K562 (cell line): ENCODE results near the gene RAB3C. TPM values are rescaled to one million over a fixed set of nuclear protein-coding genes. Genes with fewer than 3 reads are reported as not detected.

ENCODE experiments used
- ATAC-seq: fragments of 200-7000 bp; cut with Tn5 transposase; 3 replicates; pipeline ENCODE4 v1.9.1; 2020; ENCODE audit warnings: moderate library complexity
- BruUV-seq: library from RNA; stranded (reverse); fragments of 400-500 nt; replicated peaks from 2 replicates; lab custom pipeline; 2021; lab: Mats Ljungman, UMichigan
- CTCF ChIA-PET: fragments of 300-600 bp; formaldehyde crosslinking; extraction: SDS; loops from one replicate; lab custom pipeline; 2021; ENCODE audit warnings: low intra/inter-chr PET ratio; lab: Yijun Ruan, JAX
- POLR2A ChIA-PET: fragments of 300-600, 350-650 bp; sonication (Branson Sonifier 250); formaldehyde crosslinking; extraction: SDS; loops from one replicate; lab custom pipeline; 2021; ENCODE audit warnings: antibody characterized with exemption, inconsistent platforms; lab: Yijun Ruan, JAX
- DNase-seq, 4 experiments: peaks; one replicate each; pipeline versions ENCODE4 v3.0.0 to v3.0.0-alpha.2; 2011 to 2018; ENCODE audit warnings: low spot score in 3 of 4, mixed read lengths in 3 of 4; ENCODE audit errors: extremely low read depth in 1 of 4
- FAIRE-seq: peaks from 2 replicates; lab custom pipeline; 2011; peaks lifted over from hg19 to GRCh38; lab: Jason Lieb, UNC
- H2AFZ ChIP-seq: 2 replicates; pipeline ENCODE4 v1.6.0; 2011; ENCODE audit warnings: low read depth, low read length, control low read depth, inconsistent platforms
- H3K27ac ChIP-seq: fragments of 200-600 bp; 3 replicates; pipeline ENCODE4 v1.8.0; 2011; ENCODE audit warnings: low read depth, mild to moderate bottlenecking, control low read depth, inconsistent platforms, low read length, moderate library complexity, mixed read lengths; ENCODE audit errors: extremely low read depth
- H3K27me3 ChIP-seq, 2 experiments: fragments of 300-600 bp in 1 of 2; 2 replicates in 1 of 2; 3 replicates in 1 of 2; pipeline versions ENCODE4 v1.6.0 to v1.8.0; 2011; ENCODE audit warnings: inconsistent platforms in 2 of 2, low read length in 2 of 2, mild to moderate bottlenecking in 1 of 2, mixed read lengths in 1 of 2, moderate library complexity in 1 of 2; ENCODE audit not compliant: control insufficient read depth in 2 of 2, insufficient read depth in 2 of 2
- H3K36me3 ChIP-seq: fragments of 300-600 bp; 3 replicates; pipeline ENCODE4 v1.8.0; 2011; ENCODE audit warnings: mild to moderate bottlenecking, low read length, inconsistent platforms; ENCODE audit not compliant: control insufficient read depth, insufficient read depth
- H3K4me1 ChIP-seq, 2 experiments: fragments of 200-600 bp in 1 of 2; replicated peaks in 1 of 2; 2 replicates in 1 of 2; 3 replicates in 1 of 2; pipeline versions ENCODE4 v1.5.1 to v1.8.0; 2011; ENCODE audit warnings: inconsistent platforms in 2 of 2, low read length in 2 of 2, mild to moderate bottlenecking in 1 of 2, mixed read lengths in 1 of 2, moderate library complexity in 1 of 2; ENCODE audit not compliant: control insufficient read depth in 2 of 2, insufficient read depth in 2 of 2
- H3K4me2 ChIP-seq: 2 replicates; pipeline ENCODE4 v1.6.1; 2011; ENCODE audit warnings: low read length, control low read depth, inconsistent platforms, mixed read lengths; ENCODE audit not compliant: insufficient read depth
- H3K4me3 ChIP-seq: fragments of 200-600 bp; sonication (generic), shearing (Covaris generic); 2 replicates; pipeline ENCODE4 v1.5.1; 2016; ENCODE audit warnings: control low read depth, inconsistent platforms
- H3K79me2 ChIP-seq: fragments of 200-600 bp; 3 replicates; pipeline ENCODE4 v1.8.0; 2011; ENCODE audit warnings: low read length, inconsistent platforms; ENCODE audit not compliant: control insufficient read depth, insufficient read depth
- H3K9ac ChIP-seq, 2 experiments: 2 replicates each; pipeline versions ENCODE4 v1.6.0 to v1.6.1; 2011; ENCODE audit warnings: low read depth in 2 of 2, low read length in 2 of 2, control low read depth in 1 of 2, inconsistent platforms in 1 of 2, mild to moderate bottlenecking in 1 of 2, mixed read lengths in 1 of 2; ENCODE audit not compliant: insufficient read depth in 1 of 2
- H3K9me1 ChIP-seq: one replicate; pipeline ENCODE4 v1.6.0; 2011; ENCODE audit warnings: inconsistent platforms, mild to moderate bottlenecking, low read length, moderate library complexity; ENCODE audit not compliant: control insufficient read depth, insufficient read depth
- H3K9me3 ChIP-seq: replicated peaks from 2 replicates; pipeline ENCODE4 v1.5.1; 2011; ENCODE audit warnings: low read depth, low read length, inconsistent platforms; ENCODE audit not compliant: control insufficient read depth, insufficient read depth
- H4K20me1 ChIP-seq: replicated peaks from 2 replicates; pipeline ENCODE4 v1.6.1; 2011; ENCODE audit warnings: low read length, inconsistent platforms, mixed read lengths; ENCODE audit not compliant: control insufficient read depth, insufficient read depth
- CBFB ChIP-seq: sonication (generic); formaldehyde crosslinking; IDR thresholded peaks from 2 replicates; pipeline ENCODE4 v1.4.0; 2020; ENCODE audit warnings: mild to moderate bottlenecking, missing genetic modification reagents
- DACH1 ChIP-seq: fragments of 450-650 bp; IDR thresholded peaks from 2 replicates; pipeline ENCODE4 v1.6.1; 2018; ENCODE audit not compliant: partially characterized antibody
- FOSL1 ChIP-seq: fragments of 200-800 bp; sonication (Bioruptor generic); conservative IDR thresholded peaks from 2 replicates; pipeline ENCODE4 v1.6.1; 2016; ENCODE audit warnings: missing genetic modification characterization, missing compliant biosample characterization
- FOXM1 ChIP-seq, 2 experiments: fragments of 450-650 bp in 1 of 2; sonication (generic) in 1 of 2; formaldehyde crosslinking in 1 of 2; IDR thresholded peaks; 2 replicates each; pipeline versions ENCODE4 v1.6.1 to v1.9.0; 2017 to 2022; ENCODE audit warnings: low read depth in 2 of 2, mild to moderate bottlenecking in 2 of 2, missing genetic modification reagents in 1 of 2, moderate library complexity in 1 of 2
- GTF2A2 ChIP-seq: IDR thresholded peaks from 2 replicates; pipeline ENCODE4 v1.6.1; 2016; ENCODE audit warnings: mild to moderate bottlenecking, missing genetic modification characterization, missing compliant biosample characterization
- HMGN3 ChIP-seq: IDR thresholded peaks from 2 replicates; pipeline ENCODE4 v1.6.1; 2011; ENCODE audit warnings: borderline replicate concordance, low read depth, mild to moderate bottlenecking, mixed read lengths, low read length; ENCODE audit not compliant: insufficient read length; ENCODE audit errors: extremely low read depth
- NBN ChIP-seq: fragments of 450-650 bp; IDR thresholded peaks from 2 replicates; pipeline ENCODE4 v1.6.1; 2016; ENCODE audit warnings: low read depth, mild to moderate bottlenecking
- NELFE ChIP-seq: IDR thresholded peaks from 2 replicates; pipeline ENCODE4 v1.6.1; 2011; ENCODE audit warnings: mild to moderate bottlenecking; ENCODE audit not compliant: insufficient read depth, insufficient read length
- POU5F1 ChIP-seq: fragments of 150-350 bp; IDR thresholded peaks from 2 replicates; pipeline ENCODE4 v1.6.1; 2014; ENCODE audit warnings: borderline replicate concordance, low read length, low read depth, mild to moderate bottlenecking; ENCODE audit not compliant: partially characterized antibody
- PTTG1 ChIP-seq: fragments of 450-650 bp; IDR thresholded peaks from 2 replicates; pipeline ENCODE4 v1.6.1; 2016; ENCODE audit warnings: low read depth, mild to moderate bottlenecking, missing genetic modification characterization, missing compliant biosample characterization
- STAT5A ChIP-seq: IDR thresholded peaks from 2 replicates; pipeline ENCODE4 v1.6.1; 2012; ENCODE audit warnings: low read length, inconsistent platforms, borderline replicate concordance
- ZNF212 ChIP-seq: fragments of 450-650 bp; formaldehyde crosslinking; IDR thresholded peaks from 2 replicates; pipeline ENCODE4 v1.4.0; 2020; ENCODE audit warnings: mild to moderate bottlenecking
- ZNF263 ChIP-seq: sonication (generic); formaldehyde crosslinking; IDR thresholded peaks from 2 replicates; pipeline ENCODE4 v1.8.0; 2022; ENCODE audit warnings: mild to moderate bottlenecking, missing genetic modification reagents, borderline replicate concordance
- ZNF324 ChIP-seq: fragments of 250-450 bp; sonication (Bioruptor Pico); IDR thresholded peaks from 2 replicates; pipeline ENCODE4 v1.4.0; 2020; ENCODE audit warnings: mild to moderate bottlenecking
- ZNF507 ChIP-seq: conservative IDR thresholded peaks from 2 replicates; pipeline ENCODE4 v1.6.1; 2017; ENCODE audit warnings: missing genetic modification characterization, missing compliant biosample characterization
- WGBS: fragments of 100-300 bp; shearing (Covaris generic); methylation state at CpG from one replicate; pipeline ENCODE4 v1.1.6; 2016; ENCODE audit warnings: low coverage, mixed read lengths; ENCODE audit not compliant: insufficient coverage; ENCODE audit errors: missing lambda C conversion rate; 5-methylcytosine and 5-hydroxymethylcytosine counted together
- in situ Hi-C: fragments of 300-500 bp; cut with MboI; formaldehyde crosslinking; loops from 4 replicates; pipeline ENCODE4 v1.15.0; 2018; ENCODE audit warnings: inconsistent platforms, mixed read lengths
- intact Hi-C: fragments of 100-400 bp; cut with micrococcal nuclease; formaldehyde crosslinking; loops from 2 replicates; pipeline ENCODE4 v1.14.2; 2022
- polyA plus RNA-seq, 8 experiments: library from polyadenylated mRNA; depleted of rRNA in 4 of 8; stranded (reverse) in 5 of 8; unstranded in 3 of 8; fragments of >200 nt; fragmentation: Nextera tagmentation in 2 of 8; fragmentation: Illumina TruSeq in 1 of 8; extraction: Ambion mirVana in 2 of 8; extraction: Trizol in 1 of 8; gene quantifications; 2 replicates each; pipeline versions ENCODE4 v1.2.1 to v1.2.3, GENCODE V29; 2011 to 2014; ENCODE audit warnings: inconsistent platforms in 1 of 8, missing spikeins in 1 of 8
- total RNA-seq, 7 experiments: library from RNA; depleted of rRNA in 6 of 7; stranded (reverse); fragments of >200 nt in 6 of 7; fragmentation: Illumina TruSeq in 2 of 7; extraction: Trizol in 2 of 7; gene quantifications; 2 replicates each; pipeline versions ENCODE4 v1.2.1 to v1.2.3, GENCODE V29; 2011 to 2021; ENCODE audit warnings: low replicate concordance in 1 of 7
- TF ChIP-seq, protein P1 (sequence below): fragments of 250-450 bp; sonication (Bioruptor Pico); IDR thresholded peaks from 2 replicates; pipeline ENCODE4 v1.4.0; 2020; ENCODE audit warnings: borderline replicate concordance
- TF ChIP-seq, protein P2 (sequence below), 2 experiments: IDR thresholded peaks in 1 of 2; conservative IDR thresholded peaks in 1 of 2; 2 replicates each; pipeline ENCODE4 v1.6.1; 2016; ENCODE audit warnings: low read depth in 2 of 2, mild to moderate bottlenecking in 1 of 2, missing compliant biosample characterization in 1 of 2, missing genetic modification characterization in 1 of 2, moderate library complexity in 1 of 2

The RAB3C gene
- total and polyA plus RNA-seq, 9 of the 15 experiments (the other 6 are each of a cell fraction or from before 2014, with no cell fraction given) = not detected

DNA sequence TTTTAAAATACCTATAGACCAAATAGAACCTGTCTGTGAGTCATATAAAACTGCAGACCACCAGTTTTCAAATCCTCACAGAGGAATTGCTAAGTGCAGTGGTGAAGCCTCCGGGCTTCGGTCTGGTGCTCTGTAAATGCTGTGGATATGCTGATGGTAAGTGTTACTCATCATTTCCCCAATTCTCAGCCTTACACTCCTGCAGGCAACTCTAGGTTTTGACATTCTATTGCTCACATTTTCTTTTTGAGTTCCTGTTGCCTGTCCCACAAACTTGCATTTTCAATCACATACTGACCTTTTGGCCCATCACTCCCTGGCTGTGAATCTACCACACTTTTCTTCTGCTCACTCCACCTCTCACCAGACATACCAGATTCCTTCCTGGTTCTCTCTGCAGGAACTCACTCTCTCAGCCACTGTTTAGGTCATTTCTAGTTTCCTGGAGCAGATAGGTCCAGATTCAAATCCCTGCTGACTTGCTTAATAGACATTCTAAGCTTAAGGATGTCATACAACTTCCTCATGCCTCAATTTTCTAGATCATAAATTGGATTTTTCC is 192.9 kb downstream of the RAB3C start:
- ChIA-PET POLR2A (no interaction called here), CTCF (no interaction called here)
- Histone ChIP-seq H3K9ac (no peak overlapping the region), H3K27me3 (no peaks in the 10 kb centered on the region), H3K36me3 (no peaks in the 10 kb centered on the region), H3K27ac (no peak overlapping the region), H3K9me3 (no peaks in the 10 kb centered on the region), H3K4me2 (no peak overlapping the region), H2AFZ (no peak overlapping the region), H3K4me1 (no peaks in the 10 kb centered on the region), H3K4me3 (no peak overlapping the region), H3K9me1 (no peaks in the 10 kb centered on the region), H3K79me2 (no peaks in the 10 kb centered on the region), H4K20me1 (no peaks in the 10 kb centered on the region)
- ATAC-seq (no peak), DNase-seq (no peak), FAIRE-seq (no peak)
- TF ChIP-seq HMGN3 = no peak
- TF ChIP-seq ZNF212 = no peak
- no peak for TF ChIP-seq GTF2A2 (tag)
- no peak for TF ChIP-seq PTTG1 (tag)
- no peak for TF ChIP-seq ZNF507
- no peak for TF ChIP-seq STAT5A
- no peak for TF ChIP-seq ZNF324 (CRISPR knock-in tag)
- TF ChIP-seq, protein P1, sequence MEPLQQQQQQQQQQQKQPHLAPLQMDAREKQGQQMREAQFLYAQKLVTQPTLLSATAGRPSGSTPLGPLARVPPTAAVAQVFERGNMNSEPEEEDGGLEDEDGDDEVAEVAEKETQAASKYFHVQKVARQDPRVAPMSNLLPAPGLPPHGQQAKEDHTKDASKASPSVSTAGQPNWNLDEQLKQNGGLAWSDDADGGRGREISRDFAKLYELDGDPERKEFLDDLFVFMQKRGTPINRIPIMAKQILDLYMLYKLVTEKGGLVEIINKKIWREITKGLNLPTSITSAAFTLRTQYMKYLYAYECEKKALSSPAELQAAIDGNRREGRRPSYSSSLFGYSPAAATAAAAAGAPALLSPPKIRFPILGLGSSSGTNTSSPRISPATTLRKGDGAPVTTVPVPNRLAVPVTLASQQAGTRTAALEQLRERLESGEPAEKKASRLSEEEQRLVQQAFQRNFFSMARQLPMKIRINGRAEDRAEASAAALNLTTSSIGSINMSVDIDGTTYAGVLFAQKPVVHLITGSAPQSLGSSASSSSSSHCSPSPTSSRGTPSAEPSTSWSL (CRISPR knock-in tag) = no peak
- TF ChIP-seq DACH1 = no peak
- TF ChIP-seq NELFE = no peak
- no peak for TF ChIP-seq FOSL1 (tag)
- no peak for TF ChIP-seq FOXM1 (IDR thresholded peaks at IDR 0.05; ENCODE audit: low read depth)
- no peak for TF ChIP-seq FOXM1 (CRISPR knock-in tag; IDR thresholded peaks at IDR 0.05; ENCODE audit: low read depth)
- TF ChIP-seq, protein P2, sequence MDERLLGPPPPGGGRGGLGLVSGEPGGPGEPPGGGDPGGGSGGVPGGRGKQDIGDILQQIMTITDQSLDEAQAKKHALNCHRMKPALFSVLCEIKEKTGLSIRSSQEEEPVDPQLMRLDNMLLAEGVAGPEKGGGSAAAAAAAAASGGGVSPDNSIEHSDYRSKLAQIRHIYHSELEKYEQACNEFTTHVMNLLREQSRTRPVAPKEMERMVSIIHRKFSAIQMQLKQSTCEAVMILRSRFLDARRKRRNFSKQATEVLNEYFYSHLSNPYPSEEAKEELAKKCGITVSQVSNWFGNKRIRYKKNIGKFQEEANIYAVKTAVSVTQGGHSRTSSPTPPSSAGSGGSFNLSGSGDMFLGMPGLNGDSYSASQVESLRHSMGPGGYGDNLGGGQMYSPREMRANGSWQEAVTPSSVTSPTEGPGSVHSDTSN (CRISPR knock-in tag; IDR thresholded peaks at IDR 0.05; ENCODE audit: low read depth) = no peak
- TF ChIP-seq, protein P2 (tag; conservative IDR thresholded peaks at IDR 0.05; ENCODE audit: low read depth) = no peak
- no peak for TF ChIP-seq ZNF263 (CRISPR knock-in tag)
- TF ChIP-seq POU5F1 = no peak
- TF ChIP-seq CBFB = no peak
- no peak for TF ChIP-seq NBN
- in situ Hi-C loops = no loop called here
- intact Hi-C loops = no loop called here
- 0% methylated on average over 2 of the region's 2 CpGs for WGBS
- BruUV-seq = no TSS peak
